Stimulated activated CD4-positive, alpha-beta T cell treated with anti-CD3 and anti-CD28 coated beads, Interleukin-1b, Interleukin-23, amount 100 ng/mL, for 1 hour (primary cell): ENCODE measurements around the gene ADARB2.
"Not testable (repeated sequence)": the region's sequence is repeated elsewhere in the genome, so short reads cannot be mapped to it uniquely, and the experiment has no call there.

Source experiments
- DNase-seq, 2 donors: peaks; one replicate each; pipeline ENCODE4 v3.0.0-alpha.2; 2020; ENCODE audit warnings: low read depth in 2 of 2

Gene ADARB2

GRCh38 chr10:1175956-1176565 lies 561.3 kb downstream of the ADARB2 start:
- no peak for DNase-seq

- no peak for DNase-seq
Measured at GRCh38 chr10:1174022-1174421, 563.3 kb downstream of the ADARB2 start.

GRCh38 chr10:1173091-1173490 lies 564.2 kb downstream of the ADARB2 start:
- DNase-seq = no peak

GRCh38 chr10:1172256-1172984 lies 564.9 kb downstream of the ADARB2 start:
- no peak for DNase-seq

GRCh38 chr10:1171586-1171985 lies 565.7 kb downstream of the ADARB2 start:
- no peak for DNase-seq

- DNase-seq = no peak
Measured at GRCh38 chr10:1171182-1171581, 566.1 kb downstream of the ADARB2 start.

GRCh38 chr10:1170867-1171180 lies 566.5 kb downstream of the ADARB2 start:
- no peak for DNase-seq

- no peak for DNase-seq
Measured at GRCh38 chr10:1169981-1170866, 567.1 kb downstream of the ADARB2 start.

GRCh38 chr10:1169186-1169885 lies 568.0 kb downstream of the ADARB2 start:
- no peak for DNase-seq

GRCh38 chr10:1168763-1169162 lies 568.6 kb downstream of the ADARB2 start:
- no peak for DNase-seq

GRCh38 chr10:1166828-1167275 lies 570.5 kb downstream of the ADARB2 start:
- no peak for DNase-seq

GRCh38 chr10:1166101-1166827 lies 571.1 kb downstream of the ADARB2 start:
- DNase-seq = no peak

- no peak for DNase-seq
Measured at GRCh38 chr10:1163831-1164230, 573.5 kb downstream of the ADARB2 start.

GRCh38 chr10:1163204-1163660 lies 574.1 kb downstream of the ADARB2 start:
- no peak for DNase-seq

- DNase-seq = no peak
Measured at GRCh38 chr10:1162481-1163203, 574.7 kb downstream of the ADARB2 start.

GRCh38 chr10:1161315-1161673 lies 576.0 kb downstream of the ADARB2 start:
- DNase-seq = not testable (repeated sequence)

- no peak for DNase-seq
Measured at GRCh38 chr10:1160561-1161314, 576.6 kb downstream of the ADARB2 start.

GRCh38 chr10:1159131-1160061 lies 577.9 kb downstream of the ADARB2 start:
- DNase-seq = no peak

- not testable (repeated sequence) for DNase-seq
Measured at GRCh38 chr10:1158536-1158935, 578.8 kb downstream of the ADARB2 start.
